IMR-90 (cell line): ENCODE data around the gene VSIR. TPM values are rescaled to one million over a fixed set of nuclear protein-coding genes. Genes with fewer than 3 reads are reported as not detected.

Experiments
- ATAC-seq: fragments of 200-7000 bp; cut with Tn5 transposase; 2 replicates; pipeline ENCODE4 v1.9.1; 2020; ENCODE audit warnings: low read depth, mild to moderate bottlenecking, moderate library complexity
- BruUV-seq: library from RNA; stranded (reverse); fragments of 400-500 nt; replicated peaks from 2 replicates; lab custom pipeline; 2021; lab: Mats Ljungman, UMichigan
- CTCF ChIA-PET: fragments of 300-600 bp; formaldehyde crosslinking; extraction: SDS; loops from one replicate; lab custom pipeline; 2021; ENCODE audit warnings: antibody characterized with exemption; lab: Yijun Ruan, JAX
- POLR2A ChIA-PET: fragments of 300-600 bp; sonication (Branson Sonifier 250); formaldehyde crosslinking; loops from one replicate; lab custom pipeline; 2022; ENCODE audit warnings: antibody characterized with exemption; ENCODE audit not compliant: unreplicated experiment; lab: Charles Lee
- DNase-seq: peaks from one replicate; pipeline ENCODE4 v3.0.0; 2013
- H2AFZ ChIP-seq: replicated peaks from 2 replicates; pipeline ENCODE3; 2013; ENCODE audit warnings: low read length, mild to moderate bottlenecking; ENCODE audit not compliant: poor library complexity
- H2AK5ac ChIP-seq: 2 replicates; pipeline ENCODE4 v1.6.1; 2013; ENCODE audit warnings: low read depth, low read length, inconsistent platforms
- H2AK9ac ChIP-seq: replicated peaks from 2 replicates; pipeline ENCODE3; 2013; ENCODE audit warnings: mild to moderate bottlenecking, low read depth, low read length, moderate library complexity; ENCODE audit not compliant: poor library complexity
- H2BK120ac ChIP-seq: 2 replicates; pipeline ENCODE4 v1.6.1; 2013; ENCODE audit warnings: low read depth, low read length, inconsistent platforms
- H2BK15ac ChIP-seq: 3 replicates; pipeline ENCODE4 v1.6.1; 2013; ENCODE audit warnings: low read depth, low read length, inconsistent platforms
- H2BK20ac ChIP-seq: 2 replicates; pipeline ENCODE4 v1.6.1; 2013; ENCODE audit warnings: low read depth, mild to moderate bottlenecking, inconsistent platforms, low read length, moderate library complexity
- H2BK5ac ChIP-seq: 2 replicates; pipeline ENCODE4 v1.6.1; 2013; ENCODE audit warnings: mild to moderate bottlenecking, low read depth, low read length, inconsistent platforms; ENCODE audit not compliant: poor library complexity, severe bottlenecking
- H3K14ac ChIP-seq: replicated peaks from 2 replicates; pipeline ENCODE4 v1.6.1; 2013; ENCODE audit warnings: low read depth, low read length, inconsistent platforms
- H3K18ac ChIP-seq: 2 replicates; pipeline ENCODE4 v1.6.1; 2013; ENCODE audit warnings: low read depth, low read length, control low read depth
- H3K23ac ChIP-seq: 2 replicates; pipeline ENCODE4 v1.6.1; 2013; ENCODE audit warnings: low read depth, low read length, inconsistent platforms
- H3K27ac ChIP-seq: 2 replicates; pipeline ENCODE4 v1.5.1; 2013; ENCODE audit warnings: mild to moderate bottlenecking, control low read depth, low read length; ENCODE audit not compliant: insufficient read depth
- H3K27me3 ChIP-seq: 2 replicates; pipeline ENCODE4 v1.6.1; 2013; ENCODE audit warnings: low read length; ENCODE audit not compliant: control insufficient read depth, insufficient read depth
- H3K36me3 ChIP-seq: 2 replicates; pipeline ENCODE4 v1.6.1; 2013; ENCODE audit warnings: low read length, mixed read lengths; ENCODE audit not compliant: control insufficient read depth, insufficient read depth
- H3K4ac ChIP-seq: 2 replicates; pipeline ENCODE4 v1.6.1; 2013; ENCODE audit warnings: low read depth, low read length, inconsistent platforms
- H3K4me1 ChIP-seq: 2 replicates; pipeline ENCODE4 v1.6.1; 2013; ENCODE audit warnings: low read length, mixed read lengths; ENCODE audit not compliant: control insufficient read depth, insufficient read depth
- H3K4me2 ChIP-seq: 2 replicates; pipeline ENCODE4 v1.6.1; 2013; ENCODE audit warnings: low read depth, mild to moderate bottlenecking, control low read depth, low read length, moderate library complexity
- H3K4me3 ChIP-seq: 2 replicates; pipeline ENCODE4 v1.5.1; 2013; ENCODE audit warnings: low read depth, mild to moderate bottlenecking, control low read depth, low read length, moderate library complexity; ENCODE audit not compliant: insufficient read depth
- H3K56ac ChIP-seq: 2 replicates; pipeline ENCODE4 v1.6.1; 2013; ENCODE audit warnings: low read length, inconsistent platforms; ENCODE audit not compliant: insufficient read depth; ENCODE audit errors: extremely low read depth
- H3K79me1 ChIP-seq, 2 experiments: 2 replicates each; pipeline ENCODE4 v1.6.1; 2013; ENCODE audit warnings: low read length in 2 of 2, inconsistent platforms in 1 of 2, low read depth in 1 of 2
- H3K9ac ChIP-seq: 2 replicates; pipeline ENCODE4 v1.6.1; 2013; ENCODE audit warnings: low read depth, low read length, control low read depth
- H3K9me1 ChIP-seq: 2 replicates; pipeline ENCODE4 v1.6.1; 2013; ENCODE audit warnings: low read length, inconsistent platforms; ENCODE audit not compliant: insufficient read depth
- H3K9me3 ChIP-seq: 2 replicates; pipeline ENCODE4 v1.6.1; 2013; ENCODE audit warnings: low read length; ENCODE audit not compliant: control insufficient read depth, insufficient read depth
- H4K20me1 ChIP-seq: 2 replicates; pipeline ENCODE4 v1.6.1; 2013; ENCODE audit warnings: low read length, inconsistent platforms; ENCODE audit not compliant: insufficient read depth
- H4K5ac ChIP-seq: 2 replicates; pipeline ENCODE4 v1.6.1; 2013; ENCODE audit warnings: mild to moderate bottlenecking, low read depth, low read length, control low read depth
- H4K8ac ChIP-seq, 2 experiments: 2 replicates each; pipeline ENCODE4 v1.6.1; 2013; ENCODE audit warnings: low read depth in 2 of 2, low read length in 2 of 2, control low read depth in 1 of 2, inconsistent platforms in 1 of 2
- H4K91ac ChIP-seq: 2 replicates; pipeline ENCODE4 v1.6.1; 2013; ENCODE audit warnings: low read depth, low read length, inconsistent platforms; ENCODE audit not compliant: insufficient read depth
- BHLHE40 ChIP-seq: fragments of 150-350 bp; IDR thresholded peaks from 2 replicates; pipeline ENCODE4 v1.6.1; 2016; ENCODE audit warnings: mild to moderate bottlenecking, low read depth, low read length
- CEBPB ChIP-seq: IDR thresholded peaks from 2 replicates; pipeline ENCODE4 v1.6.1; 2012; ENCODE audit warnings: low read depth, low read length, improper control_type of control experiment
- CHD1 ChIP-seq: IDR thresholded peaks from 2 replicates; pipeline ENCODE4 v1.6.1; 2012; ENCODE audit warnings: low read depth, low read length, improper control_type of control experiment
- FOS ChIP-seq: fragments of 150-350 bp; IDR thresholded peaks from 2 replicates; pipeline ENCODE4 v1.6.1; 2016; ENCODE audit warnings: low read depth, low read length
- MAFK ChIP-seq: IDR thresholded peaks from 2 replicates; pipeline ENCODE4 v1.6.1; 2012; ENCODE audit warnings: low read depth, low read length, improper control_type of control experiment
- MAZ ChIP-seq: IDR thresholded peaks from 2 replicates; pipeline ENCODE4 v1.6.1; 2012; ENCODE audit warnings: low read depth, mild to moderate bottlenecking, low read length, improper control_type of control experiment, moderate library complexity, borderline replicate concordance
- RAD21 ChIP-seq: IDR thresholded peaks from 2 replicates; pipeline ENCODE4 v1.6.1; 2012; ENCODE audit warnings: low read length, improper control_type of control experiment
- RCOR1 ChIP-seq: IDR thresholded peaks from 2 replicates; pipeline ENCODE4 v1.6.1; 2012; ENCODE audit warnings: mild to moderate bottlenecking, low read length, improper control_type of control experiment; ENCODE audit not compliant: insufficient replicate concordance
- SMC3 ChIP-seq: fragments of 150-350 bp; IDR thresholded peaks from 2 replicates; pipeline ENCODE4 v1.6.1; 2016; ENCODE audit warnings: low read depth, mild to moderate bottlenecking, antibody characterized with exemption, low read length, moderate library complexity
- USF2 ChIP-seq: fragments of 150-350 bp; IDR thresholded peaks from 2 replicates; pipeline ENCODE4 v1.6.1; 2017; ENCODE audit warnings: mild to moderate bottlenecking, antibody characterized with exemption, low read length, low read depth
- WGBS, 2 experiments: methylation state at CpG; one replicate each; pipeline versions ENCODE4 v1.1.5 to v1.1.7; 2013; ENCODE audit warnings: missing lambda C conversion rate in 2 of 2; ENCODE audit not compliant: insufficient read length in 1 of 2; ENCODE audit errors: extremely low coverage in 2 of 2; 5-methylcytosine and 5-hydroxymethylcytosine counted together
- dilution Hi-C: fragments of 300-500 bp; cut with HindIII; formaldehyde crosslinking; loops from one replicate; pipeline ENCODE4 v1.14.3; 2018; ENCODE audit warnings: low sequenced_read_pairs; ENCODE audit not compliant: unreplicated experiment
- in situ Hi-C: fragments of 300-500 bp; cut with MboI; formaldehyde crosslinking; loops from 3 replicates; pipeline ENCODE4 v1.14.3; 2019; ENCODE audit warnings: low sequenced_read_pairs, inconsistent platforms, mixed read lengths
- intact Hi-C: fragments of 100-400 bp; cut with micrococcal nuclease; formaldehyde crosslinking; loops from 2 replicates; pipeline ENCODE4 v1.10.0; 2022
- polyA plus RNA-seq, 3 experiments: library from polyadenylated mRNA; depleted of rRNA; stranded (reverse); fragments of >200 nt; gene quantifications; 2 replicates each; pipeline ENCODE4 v1.2.3, GENCODE V29; 2012; ENCODE audit warnings: low replicate concordance in 1 of 3
- total RNA-seq: library from RNA; depleted of rRNA; stranded (reverse); fragments of >200 nt; gene quantifications from 2 replicates; pipeline ENCODE4 v1.2.3, GENCODE V29; 2012

Gene VSIR
- total and polyA plus RNA-seq, 2 of the 4 experiments (the other 2 are of a cell fraction), result 5.0 to 23.8 TPM

- Histone ChIP-seq H3K56ac (no peak overlapping the region), H3K4me2 (no peak overlapping the region), H2BK120ac (no peak overlapping the region), H3K23ac (no peak overlapping the region), H2BK15ac (no peak overlapping the region), H3K27ac (no peak overlapping the region), H3K4me1 (no peaks in the 10 kb centered on the region), H3K9me3 (peaks cover 2% of the 10 kb centered on the region; the same call in 1 of the 2 replicates), H3K36me3 (peaks cover 7% of the 10 kb centered on the region; the same call in 1 of the 2 replicates), H4K20me1 (no peaks in the 10 kb centered on the region; the same call in 1 of the 2 replicates), H3K79me1 (no peaks in the 10 kb centered on the region), H3K14ac (no peak overlapping the region), H4K8ac (no peak overlapping the region), H2BK5ac (no peak overlapping the region), H4K5ac (no peak overlapping the region), H2AK9ac (no peak overlapping the region), H2AFZ (no peak overlapping the region), H3K18ac (no peak overlapping the region), H3K4me3 (no peak overlapping the region), H3K9me1 (no peaks in the 10 kb centered on the region), H3K4ac (no peak overlapping the region), H3K27me3 (peaks cover 7% of the 10 kb centered on the region), H3K9ac (no peak overlapping the region), H4K91ac (no peak overlapping the region), H2AK5ac (no peak overlapping the region), H2BK20ac (no peak overlapping the region)
- no peak for DNase-seq
- ATAC-seq, result no peak
- WGBS, 2 experiments, result 45% methylated on average over 2 of the region's 13 CpGs; no CpG with 5 or more reads in 1 of the 2 experiments
- ChIA-PET CTCF (no interaction called here), POLR2A (no interaction called here)
- dilution Hi-C loops, result no loop called here
- TF ChIP-seq MAZ (no peak), BHLHE40 (no peak), FOS (no peak), USF2 (no peak), RAD21 (no peak), CEBPB (no peak), SMC3 (no peak), CHD1 (no peak), MAFK (no peak), RCOR1 (no peak)
- in situ Hi-C loops, result no loop called here
- intact Hi-C loops, result no loop called here
- no TSS peak for BruUV-seq
Observed at GRCh38 chr10:71746344-71747037, 26.8 kb downstream of the VSIR start.
